HEK293 (cell line): ENCODE measurements around the gene HIBCH.

ENCODE experiments used
- CTCF ChIP-seq: fragments of 450-650 bp; formaldehyde crosslinking; IDR thresholded peaks from 2 replicates; pipeline ENCODE4 v1.5.1; 2016; ENCODE audit warnings: missing biosample characterization, missing genetic modification characterization
- TCF7L2 ChIP-seq: IDR thresholded peaks from 2 replicates; pipeline ENCODE4 v1.6.1; 2011; ENCODE audit warnings: low read depth, mild to moderate bottlenecking, inconsistent platforms, low read length, moderate library complexity, borderline replicate concordance
- ZBTB10 ChIP-seq: fragments of 450-650 bp; formaldehyde crosslinking; IDR thresholded peaks from 2 replicates; pipeline ENCODE4 v1.5.1; 2016; ENCODE audit warnings: missing biosample characterization, missing genetic modification characterization
- ZNF155 ChIP-seq: fragments of 450-650 bp; formaldehyde crosslinking; IDR thresholded peaks from 2 replicates; pipeline ENCODE4 v1.5.1; 2016; ENCODE audit warnings: missing biosample characterization, missing genetic modification characterization
- ZNF19 ChIP-seq: fragments of 450-650 bp; formaldehyde crosslinking; IDR thresholded peaks from 2 replicates; pipeline ENCODE4; 2016; ENCODE audit warnings: missing biosample characterization, missing genetic modification characterization, low read depth
- ZNF423 ChIP-seq: fragments of 450-650 bp; formaldehyde crosslinking; IDR thresholded peaks from 2 replicates; pipeline ENCODE4 v1.5.1; 2016; ENCODE audit warnings: missing biosample characterization, missing genetic modification characterization
- ZNF768 ChIP-seq: fragments of 450-650 bp; formaldehyde crosslinking; IDR thresholded peaks from 2 replicates; pipeline ENCODE4 v1.5.1; 2018; ENCODE audit warnings: missing biosample characterization, mild to moderate bottlenecking, missing genetic modification characterization

GRCh38 chr2:190209559-190209958 is 110.1 kb downstream of the HIBCH start:
- no peak for TF ChIP-seq CTCF (tag by site-specific recombination)
- no peak for TF ChIP-seq ZBTB10 (tag by site-specific recombination)
- no peak for TF ChIP-seq ZNF768 (tag by site-specific recombination)
- TF ChIP-seq TCF7L2: no peak
- TF ChIP-seq ZNF19 (tag by site-specific recombination): no peak
- no peak for TF ChIP-seq ZNF155 (tag by site-specific recombination)
- TF ChIP-seq ZNF423 (tag by site-specific recombination): no peak
